HEK293T (cell line): ENCODE measurements around the gene JAG1.

ENCODE experiments used
- ARNT ChIP-seq: fragments of 450-650 bp; IDR thresholded peaks from 2 replicates; pipeline ENCODE4 v1.6.1; 2017; ENCODE audit warnings: mild to moderate bottlenecking
- BHLHE40 ChIP-seq: fragments of 450-650 bp; IDR thresholded peaks from 2 replicates; pipeline ENCODE4 v1.6.1; 2016; ENCODE audit warnings: mild to moderate bottlenecking, moderate library complexity, borderline replicate concordance
- CTBP1 ChIP-seq: fragments of 450-650 bp; IDR thresholded peaks from 2 replicates; pipeline ENCODE4 v1.6.1; 2016; ENCODE audit warnings: borderline replicate concordance
- ELF4 ChIP-seq: fragments of 450-650 bp; IDR thresholded peaks from 2 replicates; pipeline ENCODE4 v1.6.1; 2017; ENCODE audit warnings: antibody characterized with exemption
- FOXK2 ChIP-seq: fragments of 450-650 bp; IDR thresholded peaks from 2 replicates; pipeline ENCODE4 v1.6.1; 2016; ENCODE audit warnings: mild to moderate bottlenecking
- FOXM1 ChIP-seq: fragments of 450-650 bp; IDR thresholded peaks from 2 replicates; pipeline ENCODE4 v1.6.1; 2017; ENCODE audit warnings: mild to moderate bottlenecking, borderline replicate concordance
- HDGF ChIP-seq: fragments of 450-650 bp; IDR thresholded peaks from 2 replicates; pipeline ENCODE4 v1.6.1; 2017; ENCODE audit warnings: antibody characterized with exemption, borderline replicate concordance
- LEF1 ChIP-seq: fragments of 450-650 bp; IDR thresholded peaks from 2 replicates; pipeline ENCODE4 v1.6.1; 2017; ENCODE audit warnings: mild to moderate bottlenecking, borderline replicate concordance
- NFRKB ChIP-seq: fragments of 450-650 bp; IDR thresholded peaks from 2 replicates; pipeline ENCODE4 v1.6.1; 2016; ENCODE audit warnings: mild to moderate bottlenecking, moderate library complexity
- PKNOX1 ChIP-seq: fragments of 450-650 bp; IDR thresholded peaks from 2 replicates; pipeline ENCODE4 v1.6.1; 2016
- SP1 ChIP-seq: fragments of 450-650 bp; IDR thresholded peaks from 2 replicates; pipeline ENCODE4 v1.6.1; 2017
- SUZ12 ChIP-seq: fragments of 450-650 bp; IDR thresholded peaks from 2 replicates; pipeline ENCODE4 v1.6.1; 2016; ENCODE audit warnings: mild to moderate bottlenecking
- TARDBP ChIP-seq: fragments of 450-650 bp; IDR thresholded peaks from 2 replicates; pipeline ENCODE4 v1.6.1; 2016
- ZNF384 ChIP-seq: fragments of 450-650 bp; IDR thresholded peaks from 2 replicates; pipeline ENCODE4 v1.6.1; 2016

GRCh38 chr20:10714236-10714975 lies 40.6 kb upstream of the JAG1 start:
- TF ChIP-seq CTBP1 (no peak), BHLHE40 (no peak), FOXM1 (no peak), SUZ12 (no peak), NFRKB (no peak), ELF4 (no peak), PKNOX1 (no peak), SP1 (no peak), TARDBP (no peak), ZNF384 (no peak), ARNT (no peak), FOXK2 (no peak), HDGF (no peak), LEF1 (no peak)
